GM19043 (cell line): Measurements from ENCODE around the gene MMRN1.

Source experiments
- ATAC-seq: cut with Tn5 transposase; IDR thresholded peaks from one replicate; pipeline ENCODE4 v1.9.1; 2021; ENCODE audit warnings: low read depth; ENCODE audit not compliant: unreplicated experiment

MMRN1 gene

GRCh38 chr4:89909889-89910288 is 15.2 kb downstream of the MMRN1 start:
- no peak for ATAC-seq

- no peak for ATAC-seq
Observed at GRCh38 chr4:89913623-89914022, 19.0 kb downstream of the MMRN1 start.

GRCh38 chr4:89914609-89915550 is 20.2 kb downstream of the MMRN1 start:
- no peak for ATAC-seq

GRCh38 chr4:89915937-89916336 is 21.3 kb downstream of the MMRN1 start:
- no peak for ATAC-seq

- ATAC-seq = no peak
Observed at GRCh38 chr4:89922848-89923416, 28.3 kb downstream of the MMRN1 start.

GRCh38 chr4:89928838-89929237 is 34.2 kb downstream of the MMRN1 start:
- ATAC-seq = no peak

GRCh38 chr4:89929425-89930159 is 34.9 kb downstream of the MMRN1 start:
- ATAC-seq = peak; percentile 84

- no peak for ATAC-seq
Observed at GRCh38 chr4:89939546-89939945, 44.9 kb downstream of the MMRN1 start.

- no peak for ATAC-seq
Observed at GRCh38 chr4:89939994-89940393, 45.3 kb downstream of the MMRN1 start.

GRCh38 chr4:89942811-89943210 is 48.2 kb downstream of the MMRN1 start:
- no peak for ATAC-seq

- ATAC-seq = no peak
Observed at GRCh38 chr4:89949782-89950387, 55.2 kb downstream of the MMRN1 start.

- ATAC-seq = no peak
Observed at GRCh38 chr4:89952458-89952857, 57.8 kb downstream of the MMRN1 start.

- ATAC-seq = no peak
Observed at GRCh38 chr4:89954906-89955695, 60.4 kb downstream of the MMRN1 start.

- no peak for ATAC-seq
Observed at GRCh38 chr4:89957046-89957926, 62.6 kb downstream of the MMRN1 start.

GRCh38 chr4:89981789-89982334 is 87.2 kb downstream of the MMRN1 start:
- ATAC-seq = no peak

GRCh38 chr4:89988268-89988667 is 93.6 kb downstream of the MMRN1 start:
- ATAC-seq = no peak

- ATAC-seq = no peak
Observed at GRCh38 chr4:89992744-89993143, 98.1 kb downstream of the MMRN1 start.

- ATAC-seq = no peak
Observed at GRCh38 chr4:89994176-89994873, 99.7 kb downstream of the MMRN1 start.
